PFSK-1 (cell line): ENCODE measurements around the gene TNFRSF19.

Experiments
- POLR2AphosphoS5 ChIP-seq: IDR thresholded peaks from 2 replicates; pipeline ENCODE4 v1.6.1; 2012; ENCODE audit warnings: low read depth, mild to moderate bottlenecking, control low read depth, low read length, moderate library complexity
- REST ChIP-seq, 2 experiments: IDR thresholded peaks; 2 replicates each; pipeline versions ENCODE4 v1.6.1 to v1.8.0; 2011 to 2012; ENCODE audit warnings: low read depth in 2 of 2, low read length in 2 of 2, control low read depth in 1 of 2, inconsistent platforms in 1 of 2, mild to moderate bottlenecking in 1 of 2, moderate library complexity in 1 of 2; ENCODE audit not compliant: insufficient read depth in 1 of 2
- SIN3A ChIP-seq: IDR thresholded peaks from 2 replicates; pipeline ENCODE4 v1.6.1; 2012; ENCODE audit warnings: mild to moderate bottlenecking, low read length, moderate library complexity, borderline replicate concordance; ENCODE audit not compliant: insufficient read depth
- TAF1 ChIP-seq: IDR thresholded peaks from 2 replicates; pipeline ENCODE4 v1.6.1; 2012; ENCODE audit warnings: low read length, control low read depth, borderline replicate concordance; ENCODE audit not compliant: insufficient read depth

GRCh38 chr13:23615395-23616081 lies 45.3 kb downstream of the TNFRSF19 start:
- TF ChIP-seq SIN3A (no peak), POLR2AphosphoS5 (no peak), REST (IDR thresholded peaks at IDR 0.05; ENCODE audit: insufficient read depth in 1 of 2, low read depth in 2 of 2, low read length in 2 of 2) (no peak), TAF1 (no peak)
